Measurements from ENCODE around the gene UQCR10.

UQCR10 gene

GRCh38 chr22:29762263-29762662 is 4.9 kb upstream of the UQCR10 start:
- DNase-seq (ENCODE audit: low read depth, low spot score): no peak

- DNase-seq (ENCODE audit: low read depth, low spot score): no peak
These were observed 1.1 kb upstream of the UQCR10 start for GRCh38 chr22:29765905-29766631.

GRCh38 chr22:29766632-29767170 is 468 bp upstream of the UQCR10 start, which contains the start of gene ZMAT5:
Gene ZMAT5, minus strand, starts transcription at chr22:29767007. Its CDS starts 18,463 bp downstream, at chr22:29748544.
- DNase-seq (ENCODE audit: low read depth, low spot score): peak; percentile 99

- peak; percentile 24 for DNase-seq (ENCODE audit: low read depth, low spot score)
These were observed 1.0 kb downstream of the UQCR10 start for GRCh38 chr22:29768052-29768693.

- DNase-seq (ENCODE audit: low read depth, low spot score): no peak
These were observed 2.7 kb downstream of the UQCR10 start for GRCh38 chr22:29769723-29770321.

- DNase-seq (ENCODE audit: low read depth, low spot score): peak; percentile 75
These were observed 5.0 kb downstream of the UQCR10 start for GRCh38 chr22:29772170-29772641.

GRCh38 chr22:29773233-29773632 is 6.1 kb downstream of the UQCR10 start:
- peak; percentile 75 for DNase-seq (ENCODE audit: low read depth, low spot score)

GRCh38 chr22:29780220-29780619 is 13.1 kb downstream of the UQCR10 start:
- DNase-seq (ENCODE audit: low read depth, low spot score): no peak

GRCh38 chr22:29780748-29781676 is 13.8 kb downstream of the UQCR10 start:
- peak; percentile 96 for DNase-seq (ENCODE audit: low read depth, low spot score)

GRCh38 chr22:29782061-29782845 is 15.1 kb downstream of the UQCR10 start:
- peak; percentile 72 for DNase-seq (ENCODE audit: low read depth, low spot score)

- peak; percentile 38 for DNase-seq (ENCODE audit: low read depth, low spot score)
These were observed 17.5 kb downstream of the UQCR10 start for GRCh38 chr22:29784451-29785361.

- DNase-seq (ENCODE audit: low read depth, low spot score): no peak
These were observed 18.9 kb downstream of the UQCR10 start for GRCh38 chr22:29786031-29786430.

- DNase-seq (ENCODE audit: low read depth, low spot score): no peak
These were observed 20.3 kb downstream of the UQCR10 start for GRCh38 chr22:29787371-29787980.

- DNase-seq (ENCODE audit: low read depth, low spot score): no peak
These were observed 21.4 kb downstream of the UQCR10 start for GRCh38 chr22:29788339-29789279.

- no peak for DNase-seq (ENCODE audit: low read depth, low spot score)
These were observed 22.9 kb downstream of the UQCR10 start for GRCh38 chr22:29790061-29790460.

GRCh38 chr22:29793396-29793795 is 26.2 kb downstream of the UQCR10 start:
- DNase-seq (ENCODE audit: low read depth, low spot score): no peak

GRCh38 chr22:29795663-29796062 is 28.5 kb downstream of the UQCR10 start:
- DNase-seq (ENCODE audit: low read depth, low spot score): no peak

GRCh38 chr22:29797351-29797750 is 30.2 kb downstream of the UQCR10 start:
- no peak for DNase-seq (ENCODE audit: low read depth, low spot score)
